ENCODE results near the gene ATG10. TPM values are rescaled to one million over a fixed set of nuclear protein-coding genes. Genes with fewer than 3 reads are reported as not detected.
A peak's percentile ranks its signal among the peaks of the same experiment; 100 is the strongest.

Gene ATG10
- total RNA-seq, 1 experiment from 2014 or later = 11.8 TPM

DNA sequence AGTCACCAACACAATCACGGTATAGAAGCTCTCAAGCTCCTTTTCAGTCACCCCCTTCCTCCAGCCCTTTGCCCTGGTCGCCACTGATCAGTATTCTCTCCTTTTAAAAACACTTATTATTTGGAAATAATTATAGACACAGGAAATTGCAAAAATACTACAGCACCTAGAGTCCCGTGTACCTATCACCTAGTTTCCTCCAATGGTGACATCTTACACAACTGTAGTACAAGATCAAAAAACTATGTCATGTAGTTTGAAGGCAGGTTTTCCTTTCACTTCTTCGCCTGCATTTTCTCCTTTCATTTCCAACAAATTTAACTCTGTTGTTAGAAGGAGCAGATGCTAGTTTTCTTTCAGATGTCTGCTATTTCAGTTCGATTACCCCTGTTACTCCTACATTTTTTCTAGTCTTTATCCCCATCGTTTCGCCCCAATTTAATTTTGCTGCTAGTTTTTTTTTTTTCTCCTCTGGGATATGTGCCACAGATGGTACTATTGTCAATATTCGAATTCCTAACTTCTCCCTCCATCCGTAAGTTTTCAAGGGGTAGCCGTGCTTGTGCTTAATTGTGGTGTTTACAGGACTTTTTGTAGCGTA lies 612 bp upstream of the ATG10 start:
- Histone ChIP-seq H3K27ac (ENCODE audit: low read length) (peak overlapping the region; percentile 89), H3K27me3 (ENCODE audit: low read length) (no peaks in the 10 kb centered on the region), H3K9me2 (replicated peaks; ENCODE audit: low read length) (no peaks in the 10 kb centered on the region), H2AFZ (ENCODE audit: low read length) (peak overlapping the region; percentile 92), H3K4me2 (ENCODE audit: low read length) (peak overlapping the region; percentile 91), H3K4me1 (ENCODE audit: insufficient read depth, low read length) (peaks cover 12% of the 10 kb centered on the region; the same call in 1 of the 2 replicates), H3F3A (ENCODE audit: low read length, unreplicated experiment) (no peaks in the 10 kb centered on the region), H3K36me3 (ENCODE audit: low read depth, low read length) (no peaks in the 10 kb centered on the region), H3K79me2 (ENCODE audit: low read length) (peaks cover 13% of the 10 kb centered on the region; the same call in 1 of the 2 replicates), H3K4me3 (ENCODE audit: low read length) (peak overlapping the region; percentile 78), H4K20me1 (ENCODE audit: low read length) (no peaks in the 10 kb centered on the region), H3K9ac (ENCODE audit: low read length) (peak overlapping the region; percentile 98), H3K9me3 (ENCODE audit: low read length) (no peaks in the 10 kb centered on the region)
- no peak for ATAC-seq
- POLR2A ChIA-PET (ENCODE audit: unreplicated experiment) = no interaction called here
- TF ChIP-seq, protein P1, sequence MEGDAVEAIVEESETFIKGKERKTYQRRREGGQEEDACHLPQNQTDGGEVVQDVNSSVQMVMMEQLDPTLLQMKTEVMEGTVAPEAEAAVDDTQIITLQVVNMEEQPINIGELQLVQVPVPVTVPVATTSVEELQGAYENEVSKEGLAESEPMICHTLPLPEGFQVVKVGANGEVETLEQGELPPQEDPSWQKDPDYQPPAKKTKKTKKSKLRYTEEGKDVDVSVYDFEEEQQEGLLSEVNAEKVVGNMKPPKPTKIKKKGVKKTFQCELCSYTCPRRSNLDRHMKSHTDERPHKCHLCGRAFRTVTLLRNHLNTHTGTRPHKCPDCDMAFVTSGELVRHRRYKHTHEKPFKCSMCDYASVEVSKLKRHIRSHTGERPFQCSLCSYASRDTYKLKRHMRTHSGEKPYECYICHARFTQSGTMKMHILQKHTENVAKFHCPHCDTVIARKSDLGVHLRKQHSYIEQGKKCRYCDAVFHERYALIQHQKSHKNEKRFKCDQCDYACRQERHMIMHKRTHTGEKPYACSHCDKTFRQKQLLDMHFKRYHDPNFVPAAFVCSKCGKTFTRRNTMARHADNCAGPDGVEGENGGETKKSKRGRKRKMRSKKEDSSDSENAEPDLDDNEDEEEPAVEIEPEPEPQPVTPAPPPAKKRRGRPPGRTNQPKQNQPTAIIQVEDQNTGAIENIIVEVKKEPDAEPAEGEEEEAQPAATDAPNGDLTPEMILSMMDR (conservative IDR thresholded peaks at IDR 0.05; ENCODE audit: low read depth, low read length) = no peak
- TF ChIP-seq EZH2 (IDR thresholded peaks at IDR 0.05; ENCODE audit: low read length, unreplicated experiment) (no peak), EZH2phosphoT487 (IDR thresholded peaks at IDR 0.05; ENCODE audit: borderline replicate concordance, low read length) (no peak)
- CTCF ChIA-PET = no interaction called here
- DNase-seq = no peak
- TSS peak; percentile 97 for BruUV-seq (replicated peaks)
- intact Hi-C loops (cut with micrococcal nuclease) = loop anchor here (2.0 to 10.0 kb wide), 5 partner anchors 119 to 546 kb away; partner anchors contain the start of gene SSBP2

DNA sequence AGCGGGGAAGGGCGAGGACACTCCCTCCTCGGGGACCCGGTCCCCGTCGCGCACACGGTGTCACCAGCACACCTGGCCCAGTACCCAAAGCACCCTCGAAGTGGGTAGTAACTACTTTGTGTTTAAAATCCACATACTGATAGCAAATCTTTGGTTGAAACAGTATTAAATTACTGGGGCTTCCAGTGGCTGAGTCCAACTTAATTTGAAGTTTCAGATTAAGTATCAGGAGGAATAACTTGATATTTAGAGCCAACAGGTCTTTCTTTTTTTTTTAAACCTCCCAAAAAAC lies 615 bp downstream of the ATG10 start:
- POLR2A ChIA-PET (ENCODE audit: unreplicated experiment) = no interaction called here
- H3K9ac ChIP-seq (ENCODE audit: low read length) = peak overlapping the region; percentile 98
- no peaks in the 10 kb centered on the region for H3K27me3 ChIP-seq (ENCODE audit: low read length)
- TF ChIP-seq EZH2phosphoT487 (IDR thresholded peaks at IDR 0.05; ENCODE audit: borderline replicate concordance, low read length) (no peak), EZH2 (IDR thresholded peaks at IDR 0.05; ENCODE audit: low read length, unreplicated experiment) (no peak)
- TF ChIP-seq, protein P1 (conservative IDR thresholded peaks at IDR 0.05; ENCODE audit: low read depth, low read length) = no peak
- peaks cover 13% of the 10 kb centered on the region; the same call in 1 of the 2 replicates for H3K79me2 ChIP-seq (ENCODE audit: low read length)
- intact Hi-C loops (cut with micrococcal nuclease) = loop anchor here (5.0 to 10.0 kb wide), 4 partner anchors 120 to 548 kb away; no protein-coding TSS in a partner anchor
- H3K9me3 ChIP-seq (ENCODE audit: low read length) = no peaks in the 10 kb centered on the region
- DNase-seq (no peak), ATAC-seq (no peak)
- H4K20me1 ChIP-seq (ENCODE audit: low read length) = no peaks in the 10 kb centered on the region
- no peaks in the 10 kb centered on the region for H3K36me3 ChIP-seq (ENCODE audit: low read depth, low read length)
- H2AFZ ChIP-seq (ENCODE audit: low read length) = peak overlapping the region; percentile 92
- CTCF ChIA-PET = no interaction called here
- H3F3A ChIP-seq (ENCODE audit: low read length, unreplicated experiment) = no peaks in the 10 kb centered on the region
- peak overlapping the region; percentile 89 for H3K27ac ChIP-seq (ENCODE audit: low read length)
- no peaks in the 10 kb centered on the region for H3K9me2 ChIP-seq (replicated peaks; ENCODE audit: low read length)
- TSS peak; percentile 63 for BruUV-seq (replicated peaks)
- H3K4me1 ChIP-seq (ENCODE audit: insufficient read depth, low read length) = peaks cover 12% of the 10 kb centered on the region; the same call in 1 of the 2 replicates
- peak overlapping the region; percentile 78 for H3K4me3 ChIP-seq (ENCODE audit: low read length)
- H3K4me2 ChIP-seq (ENCODE audit: low read length) = peak overlapping the region; percentile 91

DNA sequence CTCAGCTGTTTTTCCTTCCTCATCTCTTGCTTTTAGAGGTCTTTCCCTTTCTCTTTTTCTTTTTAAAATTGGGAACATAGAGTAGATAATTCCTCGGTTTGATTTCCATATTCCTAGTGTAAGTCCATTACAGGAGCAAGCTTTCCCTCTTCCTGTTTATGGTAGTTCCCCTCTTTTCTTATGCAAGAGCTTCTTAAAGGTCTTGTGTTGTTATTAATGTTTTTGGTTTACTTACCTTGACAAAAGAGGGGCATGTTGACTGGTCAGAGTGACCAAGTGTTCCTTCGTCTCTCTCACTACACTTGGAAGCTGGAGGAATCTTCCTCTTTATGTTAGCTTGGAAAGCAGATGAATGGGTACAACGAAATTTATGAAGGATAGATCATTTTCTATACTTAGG lies 8.3 kb downstream of the ATG10 start:
- H3K27ac ChIP-seq (ENCODE audit: low read length) = no peak overlapping the region
- H3K9me2 ChIP-seq (replicated peaks; ENCODE audit: low read length) = no peaks in the 10 kb centered on the region
- ChIA-PET POLR2A (ENCODE audit: unreplicated experiment) (interaction anchor here (0.6 kb wide), 1 partner anchor 87 kb away, joined by 5 read pairs; no protein-coding TSS in a partner anchor), CTCF (no interaction called here)
- no peak for DNase-seq
- no peak for ATAC-seq
- H3K79me2 ChIP-seq (ENCODE audit: low read length) = no peaks in the 10 kb centered on the region
- no peak overlapping the region for H3K9ac ChIP-seq (ENCODE audit: low read length)
- no peak overlapping the region for H3K4me2 ChIP-seq (ENCODE audit: low read length)
- no peaks in the 10 kb centered on the region for H3F3A ChIP-seq (ENCODE audit: low read length, unreplicated experiment)
- intact Hi-C loops (cut with micrococcal nuclease) = no loop called here
- no peaks in the 10 kb centered on the region for H3K4me1 ChIP-seq (ENCODE audit: insufficient read depth, low read length)
- H2AFZ ChIP-seq (ENCODE audit: low read length) = no peak overlapping the region
- H3K27me3 ChIP-seq (ENCODE audit: low read length) = no peaks in the 10 kb centered on the region
- H3K4me3 ChIP-seq (ENCODE audit: low read length) = no peak overlapping the region
- H3K9me3 ChIP-seq (ENCODE audit: low read length) = no peaks in the 10 kb centered on the region
- no peaks in the 10 kb centered on the region for H3K36me3 ChIP-seq (ENCODE audit: low read depth, low read length)
- no peaks in the 10 kb centered on the region for H4K20me1 ChIP-seq (ENCODE audit: low read length)
- TF ChIP-seq, protein P1 (conservative IDR thresholded peaks at IDR 0.05; ENCODE audit: low read depth, low read length) = no peak
- no peak for TF ChIP-seq EZH2 (IDR thresholded peaks at IDR 0.05; ENCODE audit: low read length, unreplicated experiment)
- TF ChIP-seq EZH2phosphoT487 (IDR thresholded peaks at IDR 0.05; ENCODE audit: borderline replicate concordance, low read length) = no peak
- no TSS peak for BruUV-seq (replicated peaks)
